CD14-positive monocyte (primary cell): ENCODE measurements around the gene STIM1. TPM values are rescaled to one million over a fixed set of nuclear protein-coding genes. Genes with fewer than 3 reads are reported as not detected.

ENCODE experiments used
- DNase-seq, 3 donors: peaks; one replicate each; pipeline ENCODE4 v3.0.0-alpha.2; 2011 to 2022
- H2AFZ ChIP-seq: 2 replicates; pipeline ENCODE4 v1.6.0; 2012; ENCODE audit warnings: mild to moderate bottlenecking, low read depth, low read length, inconsistent platforms; ENCODE audit not compliant: insufficient read depth, poor library complexity, severe bottlenecking
- H3K27ac ChIP-seq, 2 donors: 1 replicate in 1 of 2; 2 replicates in 1 of 2; pipeline ENCODE4 v1.5.1; 2012 to 2013; ENCODE audit warnings: low read length in 2 of 2, control low read depth in 1 of 2, inconsistent platforms in 1 of 2, low read depth in 1 of 2, mild to moderate bottlenecking in 1 of 2
- H3K27me3 ChIP-seq, 2 donors: one replicate each; pipeline versions ENCODE4 v1.6.0 to v1.6.1; 2011 to 2013; ENCODE audit warnings: low read length in 2 of 2; ENCODE audit not compliant: control insufficient read depth in 2 of 2, insufficient read depth in 2 of 2
- H3K36me3 ChIP-seq, 2 donors: replicated peaks in 1 of 2; 1 replicate in 1 of 2; 2 replicates in 1 of 2; pipeline versions ENCODE4 v1.5.1 to v1.6.1; 2012 to 2013; ENCODE audit warnings: low read length in 2 of 2, control low read depth in 1 of 2, inconsistent platforms in 1 of 2, mild to moderate bottlenecking in 1 of 2; ENCODE audit not compliant: insufficient read depth in 2 of 2, control insufficient read depth in 1 of 2
- H3K4me1 ChIP-seq, 2 donors: 1 replicate in 1 of 2; 2 replicates in 1 of 2; pipeline versions ENCODE4 v1.5.1 to v1.6.1; 2012 to 2013; ENCODE audit warnings: low read length in 2 of 2, control low read depth in 1 of 2, inconsistent platforms in 1 of 2, mild to moderate bottlenecking in 1 of 2, moderate library complexity in 1 of 2; ENCODE audit not compliant: insufficient read depth in 2 of 2, control insufficient read depth in 1 of 2
- H3K4me2 ChIP-seq: replicated peaks from 2 replicates; pipeline ENCODE3; 2012; ENCODE audit warnings: low read length, moderate library complexity, mild to moderate bottlenecking; ENCODE audit not compliant: poor library complexity, severe bottlenecking; ENCODE audit errors: extremely low read depth
- H3K4me3 ChIP-seq, 3 experiments: fragments of 200-600 bp in 1 of 3; sonication (generic) in 1 of 3; replicated peaks in 1 of 3; 1 replicate in 2 of 3; 2 replicates in 1 of 3; pipeline ENCODE4 v1.5.1; 2011 to 2013; ENCODE audit warnings: low read length in 3 of 3, mild to moderate bottlenecking in 3 of 3, control low read depth in 2 of 3, low read depth in 2 of 3, inconsistent platforms in 1 of 3, moderate library complexity in 1 of 3
- H3K79me2 ChIP-seq: 2 replicates; pipeline ENCODE4 v1.6.0; 2012; ENCODE audit warnings: mild to moderate bottlenecking, control low read depth, inconsistent platforms, low read length, moderate library complexity; ENCODE audit not compliant: insufficient read depth
- H3K9ac ChIP-seq: 2 replicates; pipeline ENCODE4 v1.6.0; 2017; ENCODE audit warnings: low read length, mild to moderate bottlenecking; ENCODE audit not compliant: insufficient read depth, poor library complexity, severe bottlenecking
- H3K9me3 ChIP-seq, 2 donors: replicated peaks in 1 of 2; 1 replicate in 1 of 2; 2 replicates in 1 of 2; pipeline versions ENCODE4 v1.5.1 to v1.6.1; 2012 to 2013; ENCODE audit warnings: low read length in 2 of 2, control low read depth in 1 of 2; ENCODE audit not compliant: control insufficient read depth in 1 of 2, insufficient read depth in 1 of 2
- H4K20me1 ChIP-seq: 2 replicates; pipeline ENCODE4 v1.6.0; 2012; ENCODE audit warnings: mild to moderate bottlenecking, low read length, control low read depth, moderate library complexity; ENCODE audit not compliant: insufficient read depth
- H3K27ac Mint-ChIP-seq, 7 donors: one replicate each; pipeline ENCODE4 v1.8.0; 2020; ENCODE audit warnings: mild to moderate bottlenecking in 7 of 7, mixed read lengths in 7 of 7, moderate library complexity in 6 of 7, inconsistent platforms in 2 of 7
- H3K27me3 Mint-ChIP-seq, 3 donors: one replicate each; pipeline ENCODE4 v1.8.0; 2021 to 2022; ENCODE audit warnings: low read depth in 3 of 3, mild to moderate bottlenecking in 3 of 3, mixed read lengths in 3 of 3, moderate library complexity in 3 of 3, inconsistent platforms in 1 of 3
- H3K36me3 Mint-ChIP-seq, 2 donors: one replicate each; pipeline ENCODE4 v1.8.0; 2020; ENCODE audit warnings: mixed read lengths in 2 of 2, inconsistent platforms in 1 of 2, mild to moderate bottlenecking in 1 of 2
- H3K4me1 Mint-ChIP-seq: one replicate; pipeline ENCODE4 v1.8.0; 2020; ENCODE audit warnings: mild to moderate bottlenecking, mixed read lengths
- H3K4me3 Mint-ChIP-seq, 2 donors: one replicate each; pipeline ENCODE4 v1.8.0; 2020; ENCODE audit warnings: mild to moderate bottlenecking in 2 of 2, mixed read lengths in 2 of 2, moderate library complexity in 1 of 2
- H3K9me3 Mint-ChIP-seq, 7 donors: one replicate each; pipeline ENCODE4 v1.8.0; 2020 to 2022; ENCODE audit warnings: mixed read lengths in 7 of 7, mild to moderate bottlenecking in 6 of 7, moderate library complexity in 6 of 7, inconsistent platforms in 2 of 7
- WGBS: methylation state at CpG from one replicate; pipeline ENCODE4 v1.1.5; 2013; ENCODE audit warnings: missing lambda C conversion rate; ENCODE audit not compliant: insufficient coverage; 5-methylcytosine and 5-hydroxymethylcytosine counted together
- intact Hi-C, 2 donors: fragments of 100-400 bp; cut with micrococcal nuclease; formaldehyde crosslinking; loops; one replicate each; pipeline versions ENCODE4 v1.15.0 to v1.15.1; 2023
- polyA plus RNA-seq, 3 donors: library from polyadenylated mRNA; depleted of rRNA in 1 of 3; unstranded in 2 of 3; stranded (reverse) in 1 of 3; fragments of 300-500 nt in 2 of 3; fragments of >200 nt in 1 of 3; fragmentation: Illumina TruSeq in 2 of 3; gene quantifications; 1 replicate in 2 of 3; 2 replicates in 1 of 3; pipeline ENCODE4 v1.2.3, GENCODE V29; 2012 to 2021
- TF ChIP-seq, protein P1 (sequence below): fragments of 200-600 bp; IDR thresholded peaks from one replicate; pipeline ENCODE4 v1.8.0; 2022; ENCODE audit warnings: antibody characterized with exemption, mild to moderate bottlenecking

Gene STIM1
- polyA plus RNA-seq, 3 donors, result 14.0 to 68.6 (median 21.0) TPM

- H3K9me3 ChIP-seq, result peaks cover 10 to 14% of the 10 kb centered on the region in 2 donors
- H3K36me3 Mint-ChIP-seq, result peaks cover 29 to 45% of the 10 kb centered on the region in 2 donors
- H3K9ac ChIP-seq, result no peak overlapping the region
- no peak overlapping the region for H2AFZ ChIP-seq
- H3K4me3 ChIP-seq, result no peak overlapping the region
- peaks cover 90% of the 10 kb centered on the region for H3K79me2 ChIP-seq
- peak overlapping the region in 1 of 2 donors; percentile 43 for H3K4me3 Mint-ChIP-seq
- intact Hi-C loops, result loop anchor here in 1 of 2 donors (10.0 kb wide), 1 partner anchor 95 kb away; no protein-coding TSS in a partner anchor
- peaks cover 69% of the 10 kb centered on the region for H4K20me1 ChIP-seq
- H3K27me3 ChIP-seq, result no peaks in the 10 kb centered on the region
- WGBS, result 96% methylated on average over 18 of the region's 27 CpGs
- H3K4me1 Mint-ChIP-seq, result peaks cover 15% of the 10 kb centered on the region
- no peaks in the 10 kb centered on the region for H3K4me1 ChIP-seq
- no peak for DNase-seq
- H3K4me2 ChIP-seq, result no peak overlapping the region
- H3K27me3 Mint-ChIP-seq, result no peaks in the 10 kb centered on the region
- H3K27ac ChIP-seq, result peak overlapping the region in 1 of 2 donors; percentile 38
- H3K27ac Mint-ChIP-seq, result peak overlapping the region in 1 of 7 donors; percentile 61
- TF ChIP-seq, protein P1, sequence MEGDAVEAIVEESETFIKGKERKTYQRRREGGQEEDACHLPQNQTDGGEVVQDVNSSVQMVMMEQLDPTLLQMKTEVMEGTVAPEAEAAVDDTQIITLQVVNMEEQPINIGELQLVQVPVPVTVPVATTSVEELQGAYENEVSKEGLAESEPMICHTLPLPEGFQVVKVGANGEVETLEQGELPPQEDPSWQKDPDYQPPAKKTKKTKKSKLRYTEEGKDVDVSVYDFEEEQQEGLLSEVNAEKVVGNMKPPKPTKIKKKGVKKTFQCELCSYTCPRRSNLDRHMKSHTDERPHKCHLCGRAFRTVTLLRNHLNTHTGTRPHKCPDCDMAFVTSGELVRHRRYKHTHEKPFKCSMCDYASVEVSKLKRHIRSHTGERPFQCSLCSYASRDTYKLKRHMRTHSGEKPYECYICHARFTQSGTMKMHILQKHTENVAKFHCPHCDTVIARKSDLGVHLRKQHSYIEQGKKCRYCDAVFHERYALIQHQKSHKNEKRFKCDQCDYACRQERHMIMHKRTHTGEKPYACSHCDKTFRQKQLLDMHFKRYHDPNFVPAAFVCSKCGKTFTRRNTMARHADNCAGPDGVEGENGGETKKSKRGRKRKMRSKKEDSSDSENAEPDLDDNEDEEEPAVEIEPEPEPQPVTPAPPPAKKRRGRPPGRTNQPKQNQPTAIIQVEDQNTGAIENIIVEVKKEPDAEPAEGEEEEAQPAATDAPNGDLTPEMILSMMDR, result no peak
- H3K36me3 ChIP-seq, result peaks cover 5 to 11% of the 10 kb centered on the region in 2 donors
- H3K9me3 Mint-ChIP-seq, result peaks cover 10 to 28% (median 17%) of the 10 kb centered on the region in 7 donors
Observed at GRCh38 chr11:3989276-3989920, 133.9 kb downstream of the STIM1 start.

DNA sequence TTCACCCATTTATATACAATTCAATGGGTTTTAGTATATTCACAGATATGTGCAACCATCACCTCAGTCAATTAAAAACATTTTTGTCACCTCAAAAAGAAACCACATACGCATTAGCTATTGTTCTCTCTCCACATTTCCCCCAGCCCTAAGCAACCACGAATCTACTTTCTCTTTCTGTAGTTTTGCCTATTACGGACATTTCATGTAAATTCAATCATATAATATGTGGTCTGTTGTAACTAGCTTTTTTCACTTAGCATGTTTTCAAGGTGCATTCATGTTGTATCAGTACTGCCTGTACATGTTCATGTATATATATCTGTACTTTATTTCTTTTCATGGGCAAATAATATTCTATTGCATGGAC lies 134.4 kb downstream of the STIM1 start:
- Mint-ChIP-seq H3K4me3 (no peak overlapping the region), H3K27ac (peak overlapping the region in 1 of 7 donors; percentile 61), H3K36me3 (peaks cover 32 to 48% of the 10 kb centered on the region in 2 donors), H3K9me3 (peaks cover 14 to 32% (median 20%) of the 10 kb centered on the region in 7 donors), H3K27me3 (no peaks in the 10 kb centered on the region), H3K4me1 (peaks cover 15% of the 10 kb centered on the region)
- H3K27ac ChIP-seq, result peak overlapping the region in 1 of 2 donors; percentile 38
- H3K9ac ChIP-seq, result no peak overlapping the region
- no peaks in the 10 kb centered on the region for H3K4me1 ChIP-seq
- no peak overlapping the region for H3K4me2 ChIP-seq
- no CpG with 5 or more reads among the region's 3 CpGs for WGBS
- peaks cover 90% of the 10 kb centered on the region for H3K79me2 ChIP-seq
- H3K27me3 ChIP-seq, result no peaks in the 10 kb centered on the region
- TF ChIP-seq, protein P1, result no peak
- peaks cover 68% of the 10 kb centered on the region for H4K20me1 ChIP-seq
- H3K4me3 ChIP-seq, result no peak overlapping the region
- intact Hi-C loops, result loop anchor here in 1 of 2 donors (10.0 kb wide), 1 partner anchor 95 kb away; no protein-coding TSS in a partner anchor
- H3K36me3 ChIP-seq, result peaks cover 5 to 6% of the 10 kb centered on the region in 2 donors
- H2AFZ ChIP-seq, result no peak overlapping the region
- peaks cover 12 to 14% of the 10 kb centered on the region in 2 donors for H3K9me3 ChIP-seq
- DNase-seq, result no peak
